Measurements from ENCODE around the gene SYT11.
"Not testable (repeated sequence)": the region's sequence is repeated elsewhere in the genome, so short reads cannot be mapped to it uniquely, and the experiment has no call there.

Gene SYT11

GRCh38 chr1:155860970-155861510 lies 1.7 kb downstream of the SYT11 start:
- DNase-seq: no peak

GRCh38 chr1:155861896-155862295 lies 2.5 kb downstream of the SYT11 start:
- DNase-seq: no peak

- DNase-seq: no peak
These were observed 5.0 kb downstream of the SYT11 start for GRCh38 chr1:155864393-155864792.

- no peak for DNase-seq
These were observed 8.4 kb downstream of the SYT11 start for GRCh38 chr1:155867766-155868165.

- DNase-seq: no peak
These were observed 12.0 kb downstream of the SYT11 start for GRCh38 chr1:155871390-155871789.

- no peak for DNase-seq
These were observed 13.2 kb downstream of the SYT11 start for GRCh38 chr1:155872527-155872926.

- DNase-seq: no peak
These were observed 14.5 kb downstream of the SYT11 start for GRCh38 chr1:155873860-155874259.

GRCh38 chr1:155877945-155878344 lies 18.6 kb downstream of the SYT11 start:
- DNase-seq: no peak

GRCh38 chr1:155880251-155880650 lies 20.9 kb downstream of the SYT11 start:
- DNase-seq: no peak

GRCh38 chr1:155880950-155881349 lies 21.6 kb downstream of the SYT11 start:
- DNase-seq: no peak

- no peak for DNase-seq
These were observed 22.9 kb downstream of the SYT11 start for GRCh38 chr1:155882235-155882634.

GRCh38 chr1:155882766-155883165 lies 23.4 kb downstream of the SYT11 start:
- DNase-seq: no peak

GRCh38 chr1:155884031-155884960 lies 24.9 kb downstream of the SYT11 start:
- no peak for DNase-seq

GRCh38 chr1:155884982-155885381 lies 25.6 kb downstream of the SYT11 start:
- DNase-seq: no peak

GRCh38 chr1:155888481-155888880 lies 29.1 kb downstream of the SYT11 start:
- no peak for DNase-seq

GRCh38 chr1:155889566-155889965 lies 30.2 kb downstream of the SYT11 start:
- DNase-seq: no peak

GRCh38 chr1:155890251-155890650 lies 30.9 kb downstream of the SYT11 start:
- DNase-seq: no peak

- no peak for DNase-seq
These were observed 33.4 kb downstream of the SYT11 start for GRCh38 chr1:155892796-155893195.

- peak; percentile 34 for DNase-seq
These were observed 34.2 kb downstream of the SYT11 start for GRCh38 chr1:155893389-155894142.

- DNase-seq: not testable (repeated sequence)
These were observed 36.2 kb downstream of the SYT11 start for GRCh38 chr1:155895617-155896016.

GRCh38 chr1:155896476-155896875 lies 37.1 kb downstream of the SYT11 start:
- DNase-seq: not testable (repeated sequence)

GRCh38 chr1:155897746-155898145 lies 38.4 kb downstream of the SYT11 start:
- no peak for DNase-seq

GRCh38 chr1:155898888-155899287 lies 39.5 kb downstream of the SYT11 start:
- DNase-seq: no peak

- no peak for DNase-seq
These were observed 40.3 kb downstream of the SYT11 start for GRCh38 chr1:155899683-155900082.

All from CD4-positive, alpha-beta T cell treated with Interleukin-21 for 1 hour (primary cell).